ENCODE data around the gene EFCAB12.

EFCAB12 gene

DNA sequence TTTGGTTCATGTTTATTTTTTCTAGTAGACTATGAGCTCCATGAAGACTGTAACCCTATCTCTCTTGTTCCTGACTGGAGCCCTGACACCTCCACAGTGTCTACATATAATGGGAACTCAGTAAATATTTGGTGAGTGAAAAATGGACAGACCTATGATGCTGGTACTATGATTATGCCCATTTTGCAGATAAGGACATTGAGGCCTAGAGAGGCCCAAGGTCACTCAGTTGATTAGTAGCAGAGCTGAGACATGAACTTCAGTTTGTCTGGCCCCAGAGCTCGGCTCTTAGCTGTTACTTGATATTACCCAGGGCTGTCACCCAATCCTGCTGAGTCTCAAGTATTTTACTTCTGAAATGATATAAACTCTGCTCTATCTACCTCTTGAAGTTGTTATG, 5.5 kb downstream of the EFCAB12 start:
- no peak for DNase-seq (ENCODE audit: low read depth)
- no peak overlapping the region for H3K4me3 ChIP-seq (ENCODE audit: low read length)
- TF ChIP-seq, protein P1, sequence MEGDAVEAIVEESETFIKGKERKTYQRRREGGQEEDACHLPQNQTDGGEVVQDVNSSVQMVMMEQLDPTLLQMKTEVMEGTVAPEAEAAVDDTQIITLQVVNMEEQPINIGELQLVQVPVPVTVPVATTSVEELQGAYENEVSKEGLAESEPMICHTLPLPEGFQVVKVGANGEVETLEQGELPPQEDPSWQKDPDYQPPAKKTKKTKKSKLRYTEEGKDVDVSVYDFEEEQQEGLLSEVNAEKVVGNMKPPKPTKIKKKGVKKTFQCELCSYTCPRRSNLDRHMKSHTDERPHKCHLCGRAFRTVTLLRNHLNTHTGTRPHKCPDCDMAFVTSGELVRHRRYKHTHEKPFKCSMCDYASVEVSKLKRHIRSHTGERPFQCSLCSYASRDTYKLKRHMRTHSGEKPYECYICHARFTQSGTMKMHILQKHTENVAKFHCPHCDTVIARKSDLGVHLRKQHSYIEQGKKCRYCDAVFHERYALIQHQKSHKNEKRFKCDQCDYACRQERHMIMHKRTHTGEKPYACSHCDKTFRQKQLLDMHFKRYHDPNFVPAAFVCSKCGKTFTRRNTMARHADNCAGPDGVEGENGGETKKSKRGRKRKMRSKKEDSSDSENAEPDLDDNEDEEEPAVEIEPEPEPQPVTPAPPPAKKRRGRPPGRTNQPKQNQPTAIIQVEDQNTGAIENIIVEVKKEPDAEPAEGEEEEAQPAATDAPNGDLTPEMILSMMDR (IDR thresholded peaks at IDR 0.05; ENCODE audit: insufficient read depth, low read depth, low read length, missing control alignments), result no peak

DNA sequence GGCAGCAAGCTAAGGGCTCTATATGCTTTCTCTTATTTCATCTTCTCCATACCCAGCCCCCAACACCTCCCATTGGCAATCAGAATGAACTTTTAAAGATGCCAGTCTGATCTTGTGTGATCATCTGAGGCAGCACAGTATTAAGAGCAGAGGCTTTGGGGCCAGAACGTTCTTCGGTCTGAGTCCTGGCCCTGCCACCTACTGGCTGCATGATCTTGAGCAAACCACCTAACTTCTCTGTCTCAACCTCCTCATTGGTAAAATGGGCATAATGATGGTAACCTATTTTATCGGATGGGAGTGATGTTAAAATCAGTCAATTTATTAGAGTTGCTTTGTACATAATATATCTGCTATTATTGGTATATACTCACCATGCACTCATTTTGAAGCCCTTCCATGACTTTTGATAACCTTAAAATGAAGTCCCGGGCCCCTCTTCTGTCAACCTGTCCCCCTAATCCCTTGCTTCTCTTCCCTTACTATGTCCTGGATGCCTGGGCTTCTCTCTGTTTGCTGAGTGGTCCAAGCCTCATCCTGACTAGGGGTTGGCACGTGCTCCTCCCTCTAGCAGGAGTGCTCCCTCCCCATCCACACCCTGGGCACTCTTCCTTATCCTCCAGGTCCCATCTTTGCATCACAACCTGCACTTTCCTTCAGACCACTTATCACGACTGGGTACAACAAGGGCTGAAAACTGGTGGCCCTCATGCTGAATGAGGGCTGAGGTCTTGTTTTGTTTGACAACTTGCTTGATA, 6.3 kb downstream of the EFCAB12 start:
- no peak overlapping the region for H3K4me3 ChIP-seq (ENCODE audit: low read length)
- no peak for DNase-seq (ENCODE audit: low read depth)
- TF ChIP-seq, protein P1 (IDR thresholded peaks at IDR 0.05; ENCODE audit: insufficient read depth, low read depth, low read length, missing control alignments), result no peak

DNA sequence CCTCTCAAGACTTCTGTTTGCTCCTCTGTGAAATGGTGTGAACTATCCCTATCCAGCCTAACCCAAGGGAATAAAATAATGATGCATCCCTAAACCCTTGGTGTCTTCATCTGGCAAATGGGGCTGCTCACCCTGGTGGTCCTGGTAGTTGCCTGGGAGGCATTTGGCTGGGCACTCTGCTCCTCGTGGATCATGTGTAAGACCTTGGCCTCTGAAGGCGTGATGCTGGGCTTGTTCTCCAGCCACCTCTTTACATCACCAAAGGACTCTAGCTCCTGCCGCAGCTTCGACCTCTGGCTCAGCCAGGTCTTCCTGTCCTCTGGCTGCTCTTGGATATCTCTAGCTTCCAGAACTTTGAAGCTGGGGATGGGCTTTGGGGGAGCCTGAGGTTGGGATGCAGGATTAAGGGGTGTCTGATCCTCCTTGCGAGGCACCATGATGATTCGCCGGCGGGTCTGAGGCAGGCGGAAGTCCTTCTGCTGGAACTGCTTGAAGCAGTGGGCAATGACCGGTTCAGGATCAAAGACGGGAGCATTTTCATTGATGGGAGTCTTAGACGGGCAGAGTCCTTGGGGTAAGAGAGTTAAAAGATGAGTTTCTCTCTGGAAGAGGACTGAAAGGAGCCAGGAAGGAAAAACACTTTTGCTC, 7.1 kb downstream of the EFCAB12 start:
- TF ChIP-seq, protein P1 (IDR thresholded peaks at IDR 0.05; ENCODE audit: insufficient read depth, low read depth, low read length, missing control alignments), result no peak
- DNase-seq (ENCODE audit: low read depth), result no peak
- no peak overlapping the region for H3K4me3 ChIP-seq (ENCODE audit: low read length)

- no peak overlapping the region for H3K4me3 ChIP-seq (ENCODE audit: low read length)
- DNase-seq (ENCODE audit: low read depth), result no peak
- TF ChIP-seq, protein P1 (IDR thresholded peaks at IDR 0.05; ENCODE audit: insufficient read depth, low read depth, low read length, missing control alignments), result no peak
Measured at GRCh38 chr3:129419476-129419875, 9.0 kb downstream of the EFCAB12 start.

GRCh38 chr3:129418041-129418973, 10.1 kb downstream of the EFCAB12 start:
- no peak for DNase-seq (ENCODE audit: low read depth)
- TF ChIP-seq, protein P1 (IDR thresholded peaks at IDR 0.05; ENCODE audit: insufficient read depth, low read depth, low read length, missing control alignments), result no peak
- no peak overlapping the region for H3K4me3 ChIP-seq (ENCODE audit: low read length)

DNA sequence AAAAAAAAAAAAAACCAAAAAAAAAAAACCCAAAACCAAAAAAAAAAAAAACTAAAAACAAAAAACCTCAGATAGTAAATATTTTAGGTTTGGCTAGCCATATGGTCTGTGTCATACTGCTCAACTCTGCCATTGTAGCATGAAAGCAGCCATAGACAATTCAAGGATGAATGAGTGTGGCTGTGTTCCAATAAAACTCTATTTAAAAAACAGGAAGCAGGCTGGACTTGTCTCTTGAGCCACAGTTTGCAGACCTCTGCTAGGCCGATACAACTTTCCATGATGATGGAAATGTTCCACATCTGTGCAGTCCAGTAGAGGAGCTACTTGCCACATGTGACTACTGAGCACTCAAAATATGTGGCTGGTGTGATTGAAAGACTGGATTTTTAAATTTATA, 11.1 kb downstream of the EFCAB12 start:
- TF ChIP-seq, protein P1 (IDR thresholded peaks at IDR 0.05; ENCODE audit: insufficient read depth, low read depth, low read length, missing control alignments), result no peak
- DNase-seq (ENCODE audit: low read depth), result no peak
- H3K4me3 ChIP-seq (ENCODE audit: low read length), result no peak overlapping the region

Data from epithelial cell of esophagus (primary cell).